Liver (tissue), 9 donors: Measurements from ENCODE around the gene HDGFL3. TPM values are rescaled to one million over a fixed set of nuclear protein-coding genes. Genes with fewer than 3 reads are reported as not detected.
A peak's percentile ranks its signal among the peaks of the same experiment; 100 is the strongest.

ENCODE experiments used
- DNase-seq: peaks from one replicate; pipeline ENCODE4 v3.0.0-alpha.2; 2017; ENCODE audit warnings: low spot score
- H3K27ac ChIP-seq, 2 donors: one replicate each; pipeline ENCODE4 v1.7.0; 2013; ENCODE audit warnings: inconsistent platforms in 2 of 2, low read length in 2 of 2, control low read depth in 1 of 2, low read depth in 1 of 2, mild to moderate bottlenecking in 1 of 2
- H3K27me3 ChIP-seq, 4 donors: one replicate each; pipeline versions ENCODE4 v1.6.1 to v1.7.0; 2013; ENCODE audit warnings: low read length in 3 of 4, inconsistent platforms in 1 of 4, mild to moderate bottlenecking in 1 of 4, moderate library complexity in 1 of 4; ENCODE audit not compliant: control insufficient read depth in 4 of 4, insufficient read depth in 4 of 4
- H3K36me3 ChIP-seq, 4 donors: one replicate each; pipeline versions ENCODE4 v1.6.1 to v1.7.0; 2013; ENCODE audit warnings: low read length in 3 of 4, mild to moderate bottlenecking in 3 of 4, low read depth in 1 of 4, moderate library complexity in 1 of 4; ENCODE audit not compliant: control insufficient read depth in 4 of 4, insufficient read depth in 3 of 4
- H3K4me1 ChIP-seq, 4 donors: one replicate each; pipeline versions ENCODE4 v1.6.1 to v1.7.0; 2013; ENCODE audit warnings: low read length in 3 of 4, mild to moderate bottlenecking in 3 of 4, moderate library complexity in 1 of 4; ENCODE audit not compliant: control insufficient read depth in 4 of 4, insufficient read depth in 4 of 4
- H3K4me3 ChIP-seq, 3 donors: one replicate each; pipeline versions ENCODE4 v1.6.1 to v1.7.0; 2013; ENCODE audit warnings: low read length in 3 of 3, control low read depth in 1 of 3, low read depth in 1 of 3, mild to moderate bottlenecking in 1 of 3
- H3K9ac ChIP-seq, 2 donors: one replicate each; pipeline ENCODE4 v1.7.0; 2013; ENCODE audit warnings: low read length in 2 of 2, mild to moderate bottlenecking in 2 of 2, moderate library complexity in 2 of 2, control low read depth in 1 of 2, low read depth in 1 of 2
- H3K9me3 ChIP-seq, 4 donors: one replicate each; pipeline versions ENCODE4 v1.6.1 to v1.7.0; 2013; ENCODE audit warnings: low read length in 3 of 4; ENCODE audit not compliant: control insufficient read depth in 4 of 4
- EGR1 ChIP-seq, 2 donors: IDR thresholded peaks; 2 replicates each; pipeline ENCODE4 v1.6.1; 2016 to 2018; ENCODE audit warnings: antibody characterized with exemption in 2 of 2, low read depth in 2 of 2
- FOXA1 ChIP-seq: IDR thresholded peaks from 2 replicates; pipeline ENCODE4 v1.6.1; 2016; ENCODE audit warnings: antibody characterized with exemption
- FOXA2 ChIP-seq: IDR thresholded peaks from 2 replicates; pipeline ENCODE4 v1.6.1; 2016; ENCODE audit warnings: antibody characterized with exemption
- GABPA ChIP-seq, 2 donors: IDR thresholded peaks in 1 of 2; conservative IDR thresholded peaks in 1 of 2; 2 replicates each; pipeline ENCODE4 v1.6.1; 2016; ENCODE audit warnings: antibody characterized with exemption in 2 of 2, mild to moderate bottlenecking in 1 of 2, moderate library complexity in 1 of 2
- HNF4A ChIP-seq, 2 donors: conservative IDR thresholded peaks; 2 replicates each; pipeline ENCODE4 v1.6.1; 2016; ENCODE audit warnings: antibody characterized with exemption in 2 of 2, mild to moderate bottlenecking in 2 of 2
- HNF4G ChIP-seq: IDR thresholded peaks from 2 replicates; pipeline ENCODE4 v1.6.1; 2016; ENCODE audit warnings: antibody characterized with exemption
- JUND ChIP-seq, 2 donors: IDR thresholded peaks; 2 replicates each; pipeline ENCODE4 v1.6.1; 2016; ENCODE audit warnings: antibody characterized with exemption in 2 of 2
- NR2F2 ChIP-seq: IDR thresholded peaks from 2 replicates; pipeline ENCODE4 v1.6.1; 2016; ENCODE audit warnings: antibody characterized with exemption
- RAD21 ChIP-seq, 2 donors: IDR thresholded peaks; 2 replicates each; pipeline ENCODE4 v1.6.1; 2016; ENCODE audit warnings: antibody characterized with exemption in 2 of 2, mild to moderate bottlenecking in 2 of 2
- RXRA ChIP-seq, 2 donors: IDR thresholded peaks; 2 replicates each; pipeline ENCODE4 v1.6.1; 2017 to 2018; ENCODE audit warnings: antibody characterized with exemption in 2 of 2, mild to moderate bottlenecking in 1 of 2
- SP1 ChIP-seq: IDR thresholded peaks from 2 replicates; pipeline ENCODE4 v1.6.1; 2018; ENCODE audit warnings: antibody characterized with exemption, mild to moderate bottlenecking
- TAF1 ChIP-seq: conservative IDR thresholded peaks from 2 replicates; pipeline ENCODE4 v1.6.1; 2016; ENCODE audit warnings: antibody characterized with exemption, mild to moderate bottlenecking
- YY1 ChIP-seq: IDR thresholded peaks from 2 replicates; pipeline ENCODE4 v1.6.1; 2016; ENCODE audit warnings: antibody characterized with exemption, mild to moderate bottlenecking
- WGBS: extraction: QIAGEN DNeasy Blood & Tissue Kit; methylation state at CpG from one replicate; pipeline ENCODE4 v1.1.7; 2013; 5-methylcytosine and 5-hydroxymethylcytosine counted together
- polyA plus RNA-seq, 2 donors: library from polyadenylated mRNA; stranded (reverse) in 1 of 2; unstranded in 1 of 2; fragments of 200-250 nt in 1 of 2; fragments of >200 nt in 1 of 2; fragmentation: Nextera tagmentation in 1 of 2; extraction: Ambion mirVana in 1 of 2; gene quantifications; one replicate each; pipeline versions ENCODE4 v1.2.1 to v1.2.3, GENCODE V29; 2013 to 2015
- total RNA-seq, 2 donors: library from RNA; depleted of rRNA; stranded (reverse); fragments of >200 nt; gene quantifications; one replicate each; pipeline ENCODE4 v1.2.3, GENCODE V29; 2014
- TF ChIP-seq, protein P1 (sequence below): fragments of 150-350 bp; IDR thresholded peaks from 2 replicates; pipeline ENCODE4 v1.5.1; 2017; ENCODE audit warnings: improper control_type of control experiment, low read depth, low read length; ENCODE audit not compliant: missing input control
- TF ChIP-seq, protein P2 (sequence below): IDR thresholded peaks from 2 replicates; pipeline ENCODE4 v1.6.1; 2016; ENCODE audit warnings: antibody characterized with exemption
- TF ChIP-seq, protein P3 (sequence below): IDR thresholded peaks from 2 replicates; pipeline ENCODE4 v1.6.1; 2016; ENCODE audit warnings: antibody characterized with exemption
- TF ChIP-seq, protein P4 (sequence below): IDR thresholded peaks from 2 replicates; pipeline ENCODE4 v1.6.1; 2016; ENCODE audit warnings: antibody characterized with exemption, mild to moderate bottlenecking
- TF ChIP-seq, protein P5 (sequence below): IDR thresholded peaks from 2 replicates; pipeline ENCODE4 v1.6.1; 2016; ENCODE audit warnings: antibody characterized with exemption
- donor health status: healthy.
- donor health status: healthy.
- donor health status: healthy.
- donor health status: healthy.
- donor health status: healthy.

Gene HDGFL3
- total and polyA plus RNA-seq, 4 donors = 0.44 to 3.5 (median 1.0) TPM

DNA sequence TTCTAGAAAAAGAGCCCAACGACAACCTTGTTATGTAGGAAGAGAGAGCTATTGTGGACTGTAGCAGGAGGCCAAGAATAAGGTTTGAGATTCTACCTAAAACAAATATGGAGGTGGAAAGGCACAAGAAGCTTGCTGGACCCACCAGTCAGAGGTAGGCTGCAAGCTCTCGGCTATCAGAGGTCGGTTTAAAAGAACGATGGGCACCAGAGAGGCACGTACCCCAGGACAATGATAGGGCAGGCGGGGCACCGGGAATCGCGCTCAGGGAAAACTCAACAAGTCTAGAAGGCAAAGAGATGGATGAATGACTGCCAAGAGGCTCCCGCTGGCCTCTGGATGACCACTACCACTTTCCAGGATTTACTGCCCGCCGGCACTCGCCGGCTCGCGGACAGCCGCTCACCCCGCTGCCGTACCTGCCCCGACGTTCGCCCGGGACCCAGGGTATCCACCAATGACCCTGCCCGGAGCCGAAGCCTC, 1.1 kb downstream of the HDGFL3 start:
- Histone ChIP-seq H3K4me1 (peaks cover 0 to 13% (median 4%) of the 10 kb centered on the region in 4 donors), H3K9me3 (no peaks in the 10 kb centered on the region), H3K36me3 (no peaks in the 10 kb centered on the region), H3K9ac (no peak overlapping the region), H3K4me3 (peak overlapping the region in 2 of 3 donors; percentile 21 to 72), H3K27ac (peak overlapping the region in 1 of 2 donors; percentile 33), H3K27me3 (peaks cover 0 to 19% (median 3%) of the 10 kb centered on the region in 4 donors)
- no peak for DNase-seq
- TF ChIP-seq FOXA2 = no peak
- TF ChIP-seq FOXA1 = no peak
- TF ChIP-seq, protein P1, sequence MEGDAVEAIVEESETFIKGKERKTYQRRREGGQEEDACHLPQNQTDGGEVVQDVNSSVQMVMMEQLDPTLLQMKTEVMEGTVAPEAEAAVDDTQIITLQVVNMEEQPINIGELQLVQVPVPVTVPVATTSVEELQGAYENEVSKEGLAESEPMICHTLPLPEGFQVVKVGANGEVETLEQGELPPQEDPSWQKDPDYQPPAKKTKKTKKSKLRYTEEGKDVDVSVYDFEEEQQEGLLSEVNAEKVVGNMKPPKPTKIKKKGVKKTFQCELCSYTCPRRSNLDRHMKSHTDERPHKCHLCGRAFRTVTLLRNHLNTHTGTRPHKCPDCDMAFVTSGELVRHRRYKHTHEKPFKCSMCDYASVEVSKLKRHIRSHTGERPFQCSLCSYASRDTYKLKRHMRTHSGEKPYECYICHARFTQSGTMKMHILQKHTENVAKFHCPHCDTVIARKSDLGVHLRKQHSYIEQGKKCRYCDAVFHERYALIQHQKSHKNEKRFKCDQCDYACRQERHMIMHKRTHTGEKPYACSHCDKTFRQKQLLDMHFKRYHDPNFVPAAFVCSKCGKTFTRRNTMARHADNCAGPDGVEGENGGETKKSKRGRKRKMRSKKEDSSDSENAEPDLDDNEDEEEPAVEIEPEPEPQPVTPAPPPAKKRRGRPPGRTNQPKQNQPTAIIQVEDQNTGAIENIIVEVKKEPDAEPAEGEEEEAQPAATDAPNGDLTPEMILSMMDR = no peak
- TF ChIP-seq HNF4G = no peak
- TF ChIP-seq SP1 = no peak
- TF ChIP-seq, protein P2, sequence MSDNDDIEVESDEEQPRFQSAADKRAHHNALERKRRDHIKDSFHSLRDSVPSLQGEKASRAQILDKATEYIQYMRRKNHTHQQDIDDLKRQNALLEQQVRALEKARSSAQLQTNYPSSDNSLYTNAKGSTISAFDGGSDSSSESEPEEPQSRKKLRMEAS = no peak
- TF ChIP-seq, protein P3, sequence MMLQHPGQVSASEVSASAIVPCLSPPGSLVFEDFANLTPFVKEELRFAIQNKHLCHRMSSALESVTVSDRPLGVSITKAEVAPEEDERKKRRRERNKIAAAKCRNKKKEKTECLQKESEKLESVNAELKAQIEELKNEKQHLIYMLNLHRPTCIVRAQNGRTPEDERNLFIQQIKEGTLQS = no peak
- TF ChIP-seq, protein P4, sequence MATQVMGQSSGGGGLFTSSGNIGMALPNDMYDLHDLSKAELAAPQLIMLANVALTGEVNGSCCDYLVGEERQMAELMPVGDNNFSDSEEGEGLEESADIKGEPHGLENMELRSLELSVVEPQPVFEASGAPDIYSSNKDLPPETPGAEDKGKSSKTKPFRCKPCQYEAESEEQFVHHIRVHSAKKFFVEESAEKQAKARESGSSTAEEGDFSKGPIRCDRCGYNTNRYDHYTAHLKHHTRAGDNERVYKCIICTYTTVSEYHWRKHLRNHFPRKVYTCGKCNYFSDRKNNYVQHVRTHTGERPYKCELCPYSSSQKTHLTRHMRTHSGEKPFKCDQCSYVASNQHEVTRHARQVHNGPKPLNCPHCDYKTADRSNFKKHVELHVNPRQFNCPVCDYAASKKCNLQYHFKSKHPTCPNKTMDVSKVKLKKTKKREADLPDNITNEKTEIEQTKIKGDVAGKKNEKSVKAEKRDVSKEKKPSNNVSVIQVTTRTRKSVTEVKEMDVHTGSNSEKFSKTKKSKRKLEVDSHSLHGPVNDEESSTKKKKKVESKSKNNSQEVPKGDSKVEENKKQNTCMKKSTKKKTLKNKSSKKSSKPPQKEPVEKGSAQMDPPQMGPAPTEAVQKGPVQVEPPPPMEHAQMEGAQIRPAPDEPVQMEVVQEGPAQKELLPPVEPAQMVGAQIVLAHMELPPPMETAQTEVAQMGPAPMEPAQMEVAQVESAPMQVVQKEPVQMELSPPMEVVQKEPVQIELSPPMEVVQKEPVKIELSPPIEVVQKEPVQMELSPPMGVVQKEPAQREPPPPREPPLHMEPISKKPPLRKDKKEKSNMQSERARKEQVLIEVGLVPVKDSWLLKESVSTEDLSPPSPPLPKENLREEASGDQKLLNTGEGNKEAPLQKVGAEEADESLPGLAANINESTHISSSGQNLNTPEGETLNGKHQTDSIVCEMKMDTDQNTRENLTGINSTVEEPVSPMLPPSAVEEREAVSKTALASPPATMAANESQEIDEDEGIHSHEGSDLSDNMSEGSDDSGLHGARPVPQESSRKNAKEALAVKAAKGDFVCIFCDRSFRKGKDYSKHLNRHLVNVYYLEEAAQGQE = no peak
- no peak for TF ChIP-seq RAD21 (IDR thresholded peaks at IDR 0.05)
- TF ChIP-seq, protein P5, sequence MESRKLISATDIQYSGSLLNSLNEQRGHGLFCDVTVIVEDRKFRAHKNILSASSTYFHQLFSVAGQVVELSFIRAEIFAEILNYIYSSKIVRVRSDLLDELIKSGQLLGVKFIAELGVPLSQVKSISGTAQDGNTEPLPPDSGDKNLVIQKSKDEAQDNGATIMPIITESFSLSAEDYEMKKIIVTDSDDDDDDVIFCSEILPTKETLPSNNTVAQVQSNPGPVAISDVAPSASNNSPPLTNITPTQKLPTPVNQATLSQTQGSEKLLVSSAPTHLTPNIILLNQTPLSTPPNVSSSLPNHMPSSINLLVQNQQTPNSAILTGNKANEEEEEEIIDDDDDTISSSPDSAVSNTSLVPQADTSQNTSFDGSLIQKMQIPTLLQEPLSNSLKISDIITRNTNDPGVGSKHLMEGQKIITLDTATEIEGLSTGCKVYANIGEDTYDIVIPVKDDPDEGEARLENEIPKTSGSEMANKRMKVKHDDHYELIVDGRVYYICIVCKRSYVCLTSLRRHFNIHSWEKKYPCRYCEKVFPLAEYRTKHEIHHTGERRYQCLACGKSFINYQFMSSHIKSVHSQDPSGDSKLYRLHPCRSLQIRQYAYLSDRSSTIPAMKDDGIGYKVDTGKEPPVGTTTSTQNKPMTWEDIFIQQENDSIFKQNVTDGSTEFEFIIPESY = no peak
- no peak for TF ChIP-seq GABPA (IDR thresholded peaks at IDR 0.05 in 1 of 2, conservative IDR thresholded peaks at IDR 0.05 in 1 of 2)
- TF ChIP-seq NR2F2 = no peak
- TF ChIP-seq TAF1 = no peak
- TF ChIP-seq JUND (IDR thresholded peaks at IDR 0.05) = no peak
- TF ChIP-seq RXRA (IDR thresholded peaks at IDR 0.05) = no peak
- no peak for TF ChIP-seq YY1
- no peak for TF ChIP-seq EGR1 (IDR thresholded peaks at IDR 0.05; ENCODE audit: low read depth in 2 of 2)
- TF ChIP-seq HNF4A (conservative IDR thresholded peaks at IDR 0.05) = no peak
- 6% methylated on average over 25 of the region's 25 CpGs for WGBS
